MM.1S (cell line): ENCODE measurements around the gene NATD1.

Source experiments
- EZH2 ChIP-seq: fragments of 300-600 bp; sonication (generic); optimal IDR thresholded peaks from 2 replicates; pipeline ENCODE3; 2017; ENCODE audit warnings: low read depth, mild to moderate bottlenecking, antibody characterized with exemption, low read length, mixed read lengths
- EZH2phosphoT487 ChIP-seq: fragments of 300-600 bp; sonication (generic); IDR thresholded peaks from 2 replicates; pipeline ENCODE4 v1.6.1; 2018; ENCODE audit warnings: antibody characterized with exemption, low read length
- TF ChIP-seq, protein P1 (sequence below): fragments of 300-600 bp; sonication (generic); IDR thresholded peaks from 2 replicates; pipeline ENCODE4 v1.5.1; 2016; ENCODE audit warnings: antibody characterized with exemption, low read length, mixed read lengths

GRCh38 chr17:21272250-21272649 lies 19.0 kb upstream of the NATD1 start:
- TF ChIP-seq, protein P1, sequence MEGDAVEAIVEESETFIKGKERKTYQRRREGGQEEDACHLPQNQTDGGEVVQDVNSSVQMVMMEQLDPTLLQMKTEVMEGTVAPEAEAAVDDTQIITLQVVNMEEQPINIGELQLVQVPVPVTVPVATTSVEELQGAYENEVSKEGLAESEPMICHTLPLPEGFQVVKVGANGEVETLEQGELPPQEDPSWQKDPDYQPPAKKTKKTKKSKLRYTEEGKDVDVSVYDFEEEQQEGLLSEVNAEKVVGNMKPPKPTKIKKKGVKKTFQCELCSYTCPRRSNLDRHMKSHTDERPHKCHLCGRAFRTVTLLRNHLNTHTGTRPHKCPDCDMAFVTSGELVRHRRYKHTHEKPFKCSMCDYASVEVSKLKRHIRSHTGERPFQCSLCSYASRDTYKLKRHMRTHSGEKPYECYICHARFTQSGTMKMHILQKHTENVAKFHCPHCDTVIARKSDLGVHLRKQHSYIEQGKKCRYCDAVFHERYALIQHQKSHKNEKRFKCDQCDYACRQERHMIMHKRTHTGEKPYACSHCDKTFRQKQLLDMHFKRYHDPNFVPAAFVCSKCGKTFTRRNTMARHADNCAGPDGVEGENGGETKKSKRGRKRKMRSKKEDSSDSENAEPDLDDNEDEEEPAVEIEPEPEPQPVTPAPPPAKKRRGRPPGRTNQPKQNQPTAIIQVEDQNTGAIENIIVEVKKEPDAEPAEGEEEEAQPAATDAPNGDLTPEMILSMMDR: no peak
- TF ChIP-seq EZH2phosphoT487 (no peak), EZH2 (no peak)
